Stimulated activated CD8-positive, alpha-beta memory T cell treated with anti-CD3 and anti-CD28 coated beads, Interleukin-7, amount 100 ng/mL, for 1 hour (primary cell): ENCODE measurements around the gene LHPP.

Experiments
- DNase-seq, 2 donors: peaks; one replicate each; pipeline ENCODE4 v3.0.0-alpha.2; 2020; ENCODE audit warnings: low read depth in 2 of 2

The LHPP gene

GRCh38 chr10:124470544-124471434 lies 9.2 kb downstream of the LHPP start:
- DNase-seq, result no peak

- DNase-seq, result no peak
Observed at GRCh38 chr10:124472071-124472470, 10.4 kb downstream of the LHPP start.

GRCh38 chr10:124473070-124473469 lies 11.4 kb downstream of the LHPP start:
- no peak for DNase-seq

- DNase-seq, result no peak
Observed at GRCh38 chr10:124474514-124475070, 13.0 kb downstream of the LHPP start.

- no peak for DNase-seq
Observed at GRCh38 chr10:124476043-124476725, 14.6 kb downstream of the LHPP start.

GRCh38 chr10:124477614-124478363 lies 16.2 kb downstream of the LHPP start:
- no peak for DNase-seq

GRCh38 chr10:124478515-124478914 lies 16.9 kb downstream of the LHPP start:
- no peak for DNase-seq

GRCh38 chr10:124480860-124481259 lies 19.2 kb downstream of the LHPP start:
- DNase-seq, result no peak

- no peak for DNase-seq
Observed at GRCh38 chr10:124481717-124482116, 20.1 kb downstream of the LHPP start.

GRCh38 chr10:124482236-124482800 lies 20.7 kb downstream of the LHPP start:
- DNase-seq, result no peak

GRCh38 chr10:124482876-124483275 lies 21.3 kb downstream of the LHPP start:
- DNase-seq, result no peak

GRCh38 chr10:124484031-124484430 lies 22.4 kb downstream of the LHPP start:
- no peak for DNase-seq

GRCh38 chr10:124484661-124485060 lies 23.0 kb downstream of the LHPP start:
- no peak for DNase-seq

GRCh38 chr10:124486635-124487034 lies 25.0 kb downstream of the LHPP start:
- DNase-seq, result no peak

GRCh38 chr10:124491105-124491504 lies 29.5 kb downstream of the LHPP start:
- no peak for DNase-seq

- DNase-seq, result no peak
Observed at GRCh38 chr10:124492266-124492665, 30.6 kb downstream of the LHPP start.

- no peak for DNase-seq
Observed at GRCh38 chr10:124493214-124493882, 31.7 kb downstream of the LHPP start.

- no peak for DNase-seq
Observed at GRCh38 chr10:124494046-124494807, 32.6 kb downstream of the LHPP start.

GRCh38 chr10:124495162-124495561 lies 33.5 kb downstream of the LHPP start:
- DNase-seq, result no peak

GRCh38 chr10:124495725-124496124 lies 34.1 kb downstream of the LHPP start:
- DNase-seq, result no peak
